DMS53 (cell line): ENCODE results near the gene RDH12.
"Not testable (repeated sequence)": the region's sequence is repeated elsewhere in the genome, so short reads cannot be mapped to it uniquely, and the experiment has no call there.

Experiments
- DNase-seq: peaks from one replicate; lab custom pipeline; 2025; lab: John Stamatoyannopoulos, UW

RDH12 gene

GRCh38 chr14:67701492-67701891, at the start of gene RDH12:
RDH12 (plus strand) TSS chr14:67701886; CDS start chr14:67722643, 20,757 bp downstream.
- DNase-seq, result not testable (repeated sequence)

- no peak for DNase-seq
These were observed 49.5 kb upstream of the RDH12 start for GRCh38 chr14:67652189-67652588.

GRCh38 chr14:67653651-67654280, 47.9 kb upstream of the RDH12 start:
- no peak for DNase-seq

- DNase-seq, result no peak
These were observed 38.1 kb upstream of the RDH12 start for GRCh38 chr14:67663633-67664032.

- DNase-seq, result no peak
These were observed 35.8 kb upstream of the RDH12 start for GRCh38 chr14:67665868-67666267.

- DNase-seq, result peak; percentile 68
These were observed 34.8 kb upstream of the RDH12 start for GRCh38 chr14:67666750-67667449.

GRCh38 chr14:67668559-67668958, 33.1 kb upstream of the RDH12 start:
- no peak for DNase-seq

- DNase-seq, result no peak
These were observed 28.2 kb upstream of the RDH12 start for GRCh38 chr14:67673451-67673850.

GRCh38 chr14:67674139-67674479, 27.6 kb upstream of the RDH12 start:
- DNase-seq, result peak; percentile 77

GRCh38 chr14:67674480-67675218, 27.0 kb upstream of the RDH12 start, which contains the start of gene VTI1B:
VTI1B (minus strand) TSS chr14:67674632; CDS start chr14:67674489, 143 bp downstream.
- DNase-seq, result peak; percentile 85

- peak; percentile 22 for DNase-seq
These were observed 26.5 kb upstream of the RDH12 start for GRCh38 chr14:67675219-67675582.

GRCh38 chr14:67679006-67679405, 22.7 kb upstream of the RDH12 start:
- DNase-seq, result no peak

- DNase-seq, result no peak
These were observed 21.5 kb upstream of the RDH12 start for GRCh38 chr14:67680121-67680602.

GRCh38 chr14:67680941-67681340, 20.7 kb upstream of the RDH12 start:
- no peak for DNase-seq

- DNase-seq, result no peak
These were observed 17.8 kb upstream of the RDH12 start for GRCh38 chr14:67683842-67684241.

GRCh38 chr14:67690011-67690410, 11.7 kb upstream of the RDH12 start:
- no peak for DNase-seq

GRCh38 chr14:67694791-67695393, 6.8 kb upstream of the RDH12 start:
- DNase-seq, result peak; percentile 93

- DNase-seq, result peak; percentile 93
These were observed 6.2 kb upstream of the RDH12 start, which contains the start of gene RDH11 for GRCh38 chr14:67695394-67695949. RDH11 (minus strand) TSS chr14:67695764; CDS start chr14:67695703, 61 bp downstream.

- no peak for DNase-seq
These were observed 4.7 kb upstream of the RDH12 start for GRCh38 chr14:67697006-67697405.

GRCh38 chr14:67698179-67698578, 3.5 kb upstream of the RDH12 start:
- no peak for DNase-seq

- no peak for DNase-seq
These were observed 2.3 kb downstream of the RDH12 start for GRCh38 chr14:67703997-67704396.

- peak; percentile 72 for DNase-seq
These were observed 2.9 kb downstream of the RDH12 start for GRCh38 chr14:67704484-67705089.
